HL-60 (cell line): Measurements from ENCODE around the gene CLEC9A.

Source experiments
- POLR2AphosphoS5 ChIP-seq: IDR thresholded peaks from 2 replicates; pipeline ENCODE4 v1.6.1; 2012; ENCODE audit warnings: low read depth
- TF ChIP-seq, protein P1 (sequence below): IDR thresholded peaks from one replicate; pipeline ENCODE4 v1.5.1; 2011; ENCODE audit warnings: low read length, control low read depth, inconsistent platforms; ENCODE audit not compliant: insufficient read depth

- TF ChIP-seq, protein P1, sequence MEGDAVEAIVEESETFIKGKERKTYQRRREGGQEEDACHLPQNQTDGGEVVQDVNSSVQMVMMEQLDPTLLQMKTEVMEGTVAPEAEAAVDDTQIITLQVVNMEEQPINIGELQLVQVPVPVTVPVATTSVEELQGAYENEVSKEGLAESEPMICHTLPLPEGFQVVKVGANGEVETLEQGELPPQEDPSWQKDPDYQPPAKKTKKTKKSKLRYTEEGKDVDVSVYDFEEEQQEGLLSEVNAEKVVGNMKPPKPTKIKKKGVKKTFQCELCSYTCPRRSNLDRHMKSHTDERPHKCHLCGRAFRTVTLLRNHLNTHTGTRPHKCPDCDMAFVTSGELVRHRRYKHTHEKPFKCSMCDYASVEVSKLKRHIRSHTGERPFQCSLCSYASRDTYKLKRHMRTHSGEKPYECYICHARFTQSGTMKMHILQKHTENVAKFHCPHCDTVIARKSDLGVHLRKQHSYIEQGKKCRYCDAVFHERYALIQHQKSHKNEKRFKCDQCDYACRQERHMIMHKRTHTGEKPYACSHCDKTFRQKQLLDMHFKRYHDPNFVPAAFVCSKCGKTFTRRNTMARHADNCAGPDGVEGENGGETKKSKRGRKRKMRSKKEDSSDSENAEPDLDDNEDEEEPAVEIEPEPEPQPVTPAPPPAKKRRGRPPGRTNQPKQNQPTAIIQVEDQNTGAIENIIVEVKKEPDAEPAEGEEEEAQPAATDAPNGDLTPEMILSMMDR, result no peak
- no peak for TF ChIP-seq POLR2AphosphoS5
Measured at GRCh38 chr12:9999016-9999415, 31.5 kb upstream of the CLEC9A start, which contains the start of gene CLEC1B.
